ENCODE results near the gene C8A.

Gene C8A

DNA sequence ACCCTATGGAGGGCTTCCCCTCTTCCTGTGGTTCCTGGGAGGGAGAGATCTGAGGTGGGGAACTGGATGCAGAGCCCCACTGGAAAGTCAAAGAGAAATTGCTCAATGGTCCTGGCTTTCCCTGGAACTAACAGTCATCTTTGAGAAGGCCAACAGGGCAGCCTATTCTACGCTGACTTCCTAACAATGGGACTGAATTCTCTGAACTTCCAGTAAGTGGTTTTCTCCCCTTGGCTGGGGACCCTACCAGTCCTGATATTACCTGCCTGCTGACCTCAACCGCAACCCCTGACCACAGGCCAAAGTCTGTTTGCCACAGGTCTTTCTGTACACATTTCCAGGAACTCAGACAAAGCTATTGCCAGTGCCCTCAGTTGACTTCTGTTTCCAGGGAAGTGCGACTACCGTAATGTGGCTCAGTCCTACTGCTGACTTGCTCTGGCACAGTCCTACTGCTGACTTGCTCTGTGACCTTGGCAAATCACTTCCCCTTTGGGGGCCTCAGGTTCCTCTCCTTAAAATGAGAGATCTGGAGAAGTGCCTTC lies 55.9 kb downstream of the C8A start:
- no peak overlapping the region for H3K4me3 ChIP-seq (ENCODE audit: low read depth, low read length)
- TF ChIP-seq CTCF (IDR thresholded peaks at IDR 0.05; ENCODE audit: borderline replicate concordance, insufficient read depth, low read depth, low read length), result no peak

- no peak for TF ChIP-seq CTCF (IDR thresholded peaks at IDR 0.05; ENCODE audit: borderline replicate concordance, insufficient read depth, low read depth, low read length)
- no peak overlapping the region for H3K4me3 ChIP-seq (ENCODE audit: low read depth, low read length)
Observed at GRCh38 chr1:56911098-56911938, 56.7 kb downstream of the C8A start.

- no peak for TF ChIP-seq CTCF (IDR thresholded peaks at IDR 0.05; ENCODE audit: borderline replicate concordance, insufficient read depth, low read depth, low read length)
- no peak overlapping the region for H3K4me3 ChIP-seq (ENCODE audit: low read depth, low read length)
Observed at GRCh38 chr1:56912325-56912724, 57.7 kb downstream of the C8A start.

DNA sequence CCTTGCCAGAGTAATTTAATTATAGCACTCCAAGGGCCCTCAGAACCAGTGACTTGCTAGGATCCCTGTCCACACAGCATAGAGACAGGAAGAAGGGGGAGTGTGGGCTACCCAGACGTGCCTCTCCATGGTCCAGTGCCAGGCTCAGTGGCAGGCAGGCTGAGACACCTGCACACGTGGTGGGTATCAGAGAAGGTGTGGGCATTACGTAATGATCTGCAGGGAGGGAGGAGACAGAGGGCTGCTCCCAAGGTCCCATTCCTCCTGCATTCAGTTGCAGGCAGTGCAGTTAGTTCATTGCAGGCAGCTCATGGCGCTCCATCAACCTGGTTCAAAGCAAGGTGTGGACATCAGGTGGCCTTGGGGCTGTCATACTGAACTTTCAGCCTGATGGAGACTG lies 61.4 kb downstream of the C8A start:
- no peak overlapping the region for H3K4me3 ChIP-seq (ENCODE audit: low read depth, low read length)
- TF ChIP-seq CTCF (IDR thresholded peaks at IDR 0.05; ENCODE audit: borderline replicate concordance, insufficient read depth, low read depth, low read length), result no peak

GRCh38 chr1:56916630-56917029 lies 62.0 kb downstream of the C8A start:
- no peak for TF ChIP-seq CTCF (IDR thresholded peaks at IDR 0.05; ENCODE audit: borderline replicate concordance, insufficient read depth, low read depth, low read length)
- H3K4me3 ChIP-seq (ENCODE audit: low read depth, low read length), result no peak overlapping the region

DNA sequence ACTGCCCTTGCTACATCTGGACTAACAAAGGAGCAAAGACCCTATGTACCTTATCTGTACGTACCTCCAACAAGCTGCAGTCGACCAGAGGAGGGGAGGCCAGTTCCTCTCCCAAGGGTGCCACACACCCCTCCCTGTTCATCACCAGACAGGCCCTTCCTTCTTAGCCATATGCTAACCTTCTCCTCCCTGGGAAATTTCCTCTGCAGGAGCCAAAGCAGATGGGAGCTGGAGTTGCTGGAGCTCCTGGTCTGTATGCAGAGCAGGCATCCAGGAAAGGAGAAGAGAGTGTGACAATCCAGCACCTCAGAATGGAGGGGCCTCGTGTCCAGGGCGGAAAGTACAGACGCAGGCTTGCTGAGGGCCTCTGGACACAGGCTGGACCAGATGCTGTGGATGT lies 62.8 kb downstream of the C8A start:
- no peak for TF ChIP-seq CTCF (IDR thresholded peaks at IDR 0.05; ENCODE audit: borderline replicate concordance, insufficient read depth, low read depth, low read length)
- H3K4me3 ChIP-seq (ENCODE audit: low read depth, low read length), result no peak overlapping the region

DNA sequence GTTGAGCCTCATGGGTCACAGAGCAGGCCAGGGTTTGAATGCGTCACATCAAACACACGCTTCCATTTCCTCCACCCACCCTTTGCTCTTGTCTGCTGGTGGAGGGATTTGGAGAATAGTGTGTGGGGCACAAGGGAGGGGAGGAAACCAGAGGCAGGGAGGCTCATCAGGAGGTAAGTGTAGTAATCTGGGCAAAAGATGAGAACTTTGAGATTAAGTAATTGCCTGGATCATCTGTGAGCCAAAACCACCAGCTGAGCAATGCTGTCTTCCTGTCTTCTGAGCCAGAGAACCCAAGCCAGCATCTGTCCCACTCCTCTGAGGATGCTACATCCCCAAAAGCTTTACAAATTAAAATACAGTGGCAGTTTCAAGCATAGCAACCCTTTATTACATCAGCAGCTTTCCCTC lies 66.0 kb downstream of the C8A start:
- TF ChIP-seq CTCF (IDR thresholded peaks at IDR 0.05; ENCODE audit: borderline replicate concordance, insufficient read depth, low read depth, low read length), result no peak
- no peak overlapping the region for H3K4me3 ChIP-seq (ENCODE audit: low read depth, low read length)

All from GM12875 (cell line).